ENCODE measurements around the gene SLC27A4.

GRCh38 chr9:128406848-128407391, 66.6 kb downstream of the SLC27A4 start:
- no peak for TF ChIP-seq LEF1 (IDR thresholded peaks at IDR 0.05; ENCODE audit: borderline replicate concordance)
- no peak for TF ChIP-seq SUZ12 (IDR thresholded peaks at IDR 0.05)
- TF ChIP-seq TARDBP (IDR thresholded peaks at IDR 0.05) = no peak
- TF ChIP-seq NFRKB (IDR thresholded peaks at IDR 0.05) = no peak
- TF ChIP-seq FOXA1 (IDR thresholded peaks at IDR 0.05) = no peak
- no peak for TF ChIP-seq FOXM1 (IDR thresholded peaks at IDR 0.05; ENCODE audit: borderline replicate concordance)
- no peak for TF ChIP-seq FOXK2 (IDR thresholded peaks at IDR 0.05)
- no peak for TF ChIP-seq BHLHE40 (IDR thresholded peaks at IDR 0.05; ENCODE audit: borderline replicate concordance)
- no peak for TF ChIP-seq ARNT (IDR thresholded peaks at IDR 0.05)
- TF ChIP-seq ELF4 (IDR thresholded peaks at IDR 0.05) = no peak
- TF ChIP-seq CTBP1 (IDR thresholded peaks at IDR 0.05; ENCODE audit: borderline replicate concordance) = no peak
- TF ChIP-seq ZNF384 (IDR thresholded peaks at IDR 0.05) = no peak
- no peak for TF ChIP-seq SP1 (IDR thresholded peaks at IDR 0.05)
- no peak for TF ChIP-seq PKNOX1 (IDR thresholded peaks at IDR 0.05)

Data from HEK293T (cell line).